GM21526 (cell line): ENCODE measurements around the gene SECISBP2.

Experiments used
- ATAC-seq: cut with Tn5 transposase; IDR thresholded peaks from one replicate; pipeline ENCODE4 v1.9.1; 2021; ENCODE audit warnings: moderate library complexity; ENCODE audit not compliant: unreplicated experiment, low FRiP score

The SECISBP2 gene

DNA sequence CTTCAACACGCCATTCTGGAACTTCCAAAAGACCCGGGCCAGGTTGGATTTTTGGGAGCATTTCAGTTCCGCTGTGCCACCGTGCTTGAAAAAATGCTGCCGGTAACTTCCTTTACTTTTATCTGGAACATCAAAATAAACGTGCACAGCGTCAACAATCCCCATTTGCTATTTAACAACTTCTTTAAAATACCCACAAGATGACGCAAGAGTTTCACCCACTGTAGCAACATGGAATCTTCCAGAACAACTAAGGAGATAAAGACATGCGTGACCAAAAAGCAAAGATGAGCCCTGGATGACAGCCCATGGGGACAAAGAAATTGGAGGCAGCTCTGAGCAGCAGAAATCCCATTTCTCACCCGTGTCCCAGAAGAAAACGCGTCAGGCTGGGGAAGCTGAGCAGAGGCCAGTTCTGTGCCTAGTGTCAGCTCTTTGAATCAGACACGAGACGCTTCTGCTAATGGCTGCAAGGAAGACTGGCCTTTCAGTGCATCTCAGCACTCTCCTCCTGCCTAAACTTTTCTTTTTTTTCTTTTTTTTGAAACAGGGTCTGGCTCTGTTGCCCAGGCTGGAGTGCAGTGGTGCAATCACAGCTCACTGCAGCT is 61.3 kb downstream of the SECISBP2 start:
- no peak for ATAC-seq

DNA sequence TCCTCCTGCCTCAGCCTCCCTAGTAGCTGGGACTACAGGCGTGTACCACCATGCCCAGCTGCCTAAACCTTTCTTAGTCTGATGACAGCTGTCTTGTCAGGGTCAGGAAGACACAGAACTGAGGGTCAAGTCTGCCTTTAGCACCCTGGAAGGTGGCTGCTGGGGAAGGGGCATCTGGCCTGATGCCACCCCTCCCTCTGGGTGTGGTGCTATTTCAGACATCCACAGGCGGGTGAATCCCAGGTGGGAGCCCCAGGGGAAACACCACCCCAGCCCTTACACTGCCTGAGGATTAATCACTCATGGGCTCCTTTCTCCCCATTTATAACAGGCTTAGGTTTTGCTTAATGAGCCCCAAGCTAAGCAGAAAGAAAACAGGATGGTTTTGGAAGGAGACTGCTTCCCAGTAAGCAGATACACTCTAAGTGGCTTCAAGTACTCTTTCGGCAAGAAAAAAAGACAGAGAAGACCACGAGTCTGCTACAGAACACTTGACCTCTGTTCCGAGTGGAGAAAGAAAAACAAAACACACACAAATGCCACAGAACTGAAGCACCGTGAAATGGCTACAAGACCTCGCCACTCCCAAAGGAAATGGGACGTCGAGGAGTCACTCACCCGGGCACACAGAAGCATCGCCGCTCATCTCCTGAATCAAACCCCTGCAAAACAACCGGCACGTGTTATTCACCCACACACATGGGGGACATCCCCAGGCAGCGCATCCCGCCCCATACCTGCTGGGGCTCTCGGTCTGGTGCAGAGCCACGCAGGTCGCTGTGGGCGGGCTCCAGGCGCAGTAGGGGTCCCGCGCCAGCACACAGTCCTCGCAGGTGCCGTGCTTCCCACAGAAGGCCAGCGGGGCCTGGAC is 62.4 kb downstream of the SECISBP2 start:
- ATAC-seq, result no peak

DNA sequence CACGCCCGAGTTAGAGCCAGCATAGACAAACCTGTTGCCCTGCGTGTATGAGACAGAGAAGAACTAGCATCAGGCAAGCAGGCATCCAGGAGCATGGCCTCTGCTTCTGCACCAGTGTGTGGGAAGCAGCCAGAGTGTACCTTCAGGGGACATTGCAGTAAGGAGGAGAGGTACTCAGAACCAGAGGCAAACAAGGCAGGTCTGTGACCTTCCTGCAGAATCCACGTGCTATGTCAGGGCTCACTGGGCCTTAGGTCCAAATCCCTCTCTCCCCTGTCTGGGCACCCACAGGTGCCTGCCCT is 63.0 kb downstream of the SECISBP2 start:
- no peak for ATAC-seq

DNA sequence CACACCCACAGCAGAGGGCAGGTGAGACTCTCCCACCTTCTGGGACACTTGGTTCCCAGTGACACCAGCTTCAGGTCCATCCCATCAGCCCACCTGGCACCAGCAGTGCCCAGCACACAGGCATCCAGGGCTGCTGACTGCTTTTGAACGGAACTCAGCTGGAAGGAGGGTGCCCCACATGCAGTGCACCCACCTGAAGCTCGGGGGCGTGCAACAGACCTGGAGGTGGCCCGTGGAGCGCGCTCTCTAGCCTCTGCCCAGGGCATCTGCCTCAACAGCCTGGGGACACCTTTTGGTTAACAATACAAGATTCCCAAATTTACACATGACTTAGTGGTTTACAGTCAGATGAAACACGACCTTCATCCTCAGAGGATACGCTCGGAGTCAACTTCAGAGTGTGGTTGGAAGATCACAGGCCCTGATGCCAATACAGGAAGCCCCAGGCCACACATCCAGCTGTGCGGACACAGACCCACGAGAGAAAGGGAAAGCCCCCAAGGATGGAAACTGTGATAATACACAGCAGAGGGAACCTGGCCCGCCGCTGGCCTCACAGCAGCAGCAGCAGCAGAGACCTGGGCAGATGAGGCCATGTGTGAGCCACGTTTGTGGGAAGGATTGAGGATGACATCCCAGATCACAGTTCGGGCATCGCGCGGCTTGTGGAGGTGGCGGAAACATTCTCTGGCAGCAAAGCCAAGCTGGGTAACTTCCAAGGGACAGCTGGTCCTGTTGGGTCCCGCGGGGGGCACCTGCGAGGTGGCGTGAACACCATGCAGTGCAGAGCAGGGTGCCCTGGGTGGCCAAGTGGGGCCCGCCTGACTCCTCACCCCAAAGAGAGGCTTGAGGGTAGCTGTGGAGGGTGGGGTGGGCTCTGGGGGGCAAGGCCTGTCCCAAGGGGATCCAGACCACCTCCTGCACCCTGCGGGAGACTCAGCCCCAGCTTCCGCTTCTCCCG is 64.0 kb downstream of the SECISBP2 start:
- no peak for ATAC-seq

DNA sequence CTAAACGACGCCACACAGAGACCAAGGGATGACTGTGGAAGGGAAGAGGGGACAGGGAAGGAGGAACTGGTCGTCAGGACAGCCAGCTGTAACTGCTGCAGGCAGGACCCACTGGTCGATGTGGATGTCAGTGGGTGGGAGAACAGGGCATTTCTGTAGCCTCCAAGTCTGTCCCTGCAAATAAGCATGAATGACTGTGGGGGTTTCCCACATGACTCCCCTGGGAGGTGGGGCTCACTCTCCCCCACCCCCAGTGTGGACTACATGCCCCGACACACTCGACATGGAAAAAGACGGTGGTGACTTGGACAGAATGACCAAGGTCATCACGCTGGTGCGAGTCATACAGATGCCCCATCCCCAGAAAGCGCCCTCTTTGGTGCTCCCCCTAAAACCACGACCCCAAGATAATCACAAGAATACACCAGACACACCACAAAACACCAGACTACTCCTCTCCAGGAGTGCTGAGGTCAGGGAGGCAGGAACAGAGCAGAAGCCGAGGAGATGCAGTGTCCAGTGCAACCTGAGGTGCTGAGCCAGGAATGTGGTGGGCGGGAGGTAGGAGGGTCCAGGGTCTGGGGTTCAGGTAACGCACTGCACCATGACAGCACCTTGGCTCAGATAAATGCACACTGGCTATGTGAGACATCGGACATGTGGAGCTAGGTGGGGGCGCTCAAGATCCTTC is 64.9 kb downstream of the SECISBP2 start:
- no peak for ATAC-seq

DNA sequence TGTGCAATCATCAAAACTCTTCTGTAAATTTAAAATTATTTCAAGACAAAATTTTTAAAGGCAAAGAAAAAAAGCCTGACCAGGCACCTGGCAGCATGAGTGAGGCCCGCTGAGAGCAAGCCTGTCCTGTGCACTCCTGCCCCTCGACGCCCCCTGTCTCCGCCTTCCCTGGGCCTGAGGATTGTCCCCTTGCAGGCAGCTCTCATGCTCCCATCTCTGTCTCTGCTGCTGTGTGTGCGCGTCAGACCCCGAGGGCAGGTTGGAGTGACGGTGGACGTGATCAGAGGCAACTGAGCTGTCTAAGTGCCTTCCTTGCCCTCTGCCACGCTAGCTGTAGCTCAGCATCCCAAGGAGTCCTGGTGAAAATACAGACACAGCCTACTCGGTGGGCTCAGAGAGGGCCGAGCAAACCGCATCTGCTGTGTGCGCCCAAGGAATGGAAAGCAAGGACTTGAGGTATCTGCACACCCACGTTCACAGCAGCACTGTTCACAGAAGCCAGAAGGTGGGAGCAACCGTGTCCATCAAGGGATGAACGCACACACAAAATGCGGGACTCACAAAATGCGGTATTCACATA is 65.5 kb downstream of the SECISBP2 start:
- ATAC-seq, result no peak

DNA sequence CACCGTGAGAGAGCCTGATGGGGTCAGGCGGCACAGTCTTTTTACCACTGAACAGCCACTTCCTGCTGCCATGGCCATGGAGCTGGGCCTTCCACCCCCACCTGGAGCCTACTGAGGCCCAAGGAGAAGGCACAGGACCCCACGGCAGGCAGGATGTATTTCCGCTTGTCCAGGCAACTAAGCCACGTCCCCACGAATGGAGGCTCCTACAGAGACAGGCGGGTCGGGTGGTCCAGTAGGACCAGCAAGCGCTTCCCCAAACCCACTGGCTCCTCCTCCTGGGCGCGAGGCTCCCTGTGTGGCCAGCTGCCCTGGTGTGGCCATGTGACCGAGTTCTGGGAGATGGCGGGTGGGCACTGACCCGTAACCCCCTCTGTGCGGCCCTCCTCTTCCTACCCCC is 66.5 kb downstream of the SECISBP2 start:
- ATAC-seq, result no peak

DNA sequence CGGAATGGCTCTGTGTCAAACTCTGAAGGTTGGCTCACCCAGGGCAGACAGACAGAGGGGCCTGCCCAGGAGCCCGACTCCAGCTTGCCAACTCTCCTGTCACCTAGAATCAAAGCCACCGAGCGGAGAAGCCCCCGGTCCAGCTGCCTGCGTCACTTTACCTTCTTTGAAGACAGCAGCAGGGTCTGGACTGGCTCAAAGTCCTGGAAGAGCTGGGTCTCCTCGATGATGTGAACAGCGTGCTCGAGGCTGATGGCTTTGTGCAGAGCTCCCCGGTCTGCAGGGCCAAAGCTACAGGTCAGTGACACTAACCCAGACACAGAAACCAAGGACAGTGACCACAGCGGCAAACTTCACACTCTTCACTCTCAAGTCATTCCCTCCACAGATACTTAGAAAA is 67.9 kb downstream of the SECISBP2 start:
- no peak for ATAC-seq

DNA sequence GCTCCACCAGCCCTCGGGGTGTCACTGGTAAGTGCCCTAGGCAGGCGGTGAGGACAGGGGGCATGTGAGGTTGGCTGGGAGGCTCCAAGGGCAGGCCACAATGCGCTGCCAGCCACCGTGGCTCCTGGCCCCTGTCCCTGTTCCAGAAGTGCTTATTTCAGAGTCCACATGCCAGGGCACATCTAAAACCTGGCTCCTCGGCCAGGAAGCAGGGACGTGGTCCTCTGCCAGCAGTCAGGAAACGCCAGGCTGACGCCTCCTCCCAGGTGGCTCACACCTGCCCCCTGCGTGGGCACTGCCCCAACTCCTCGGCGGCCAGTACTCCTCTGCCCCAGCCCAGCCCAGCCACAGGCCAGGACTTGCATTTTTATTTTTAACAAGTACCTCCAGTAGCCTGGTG is 68.5 kb downstream of the SECISBP2 start:
- no peak for ATAC-seq

DNA sequence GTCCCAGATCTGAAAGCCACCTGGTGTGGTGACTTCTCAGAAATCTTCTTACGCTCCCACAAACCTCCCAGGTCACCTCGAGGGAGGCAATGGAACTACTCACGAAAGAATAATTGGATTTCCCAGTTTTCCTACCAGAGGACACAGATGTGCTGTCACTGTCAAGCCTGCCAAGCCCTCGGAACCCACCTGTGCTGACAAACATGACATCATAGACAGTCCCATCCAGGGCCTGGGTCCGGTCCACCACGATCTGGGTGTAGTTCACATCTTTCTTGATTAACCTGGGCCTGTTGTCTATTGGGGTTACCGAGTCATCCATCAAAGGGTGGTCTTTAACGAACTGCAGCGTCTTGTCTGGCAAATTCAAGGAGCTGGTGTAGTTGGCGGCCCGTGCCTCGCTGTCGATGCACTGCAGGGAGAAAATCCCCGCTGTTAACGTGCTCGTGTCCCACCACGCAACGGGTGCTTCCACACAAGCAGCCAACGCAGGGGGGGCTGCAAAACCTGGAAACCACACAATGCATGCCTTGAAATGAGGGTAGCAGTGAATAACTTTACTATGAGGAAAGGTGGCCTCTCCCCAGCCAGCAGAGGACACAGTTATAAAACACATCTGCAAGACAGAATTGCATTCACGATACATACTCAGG is 69.0 kb downstream of the SECISBP2 start:
- ATAC-seq, result no peak

DNA sequence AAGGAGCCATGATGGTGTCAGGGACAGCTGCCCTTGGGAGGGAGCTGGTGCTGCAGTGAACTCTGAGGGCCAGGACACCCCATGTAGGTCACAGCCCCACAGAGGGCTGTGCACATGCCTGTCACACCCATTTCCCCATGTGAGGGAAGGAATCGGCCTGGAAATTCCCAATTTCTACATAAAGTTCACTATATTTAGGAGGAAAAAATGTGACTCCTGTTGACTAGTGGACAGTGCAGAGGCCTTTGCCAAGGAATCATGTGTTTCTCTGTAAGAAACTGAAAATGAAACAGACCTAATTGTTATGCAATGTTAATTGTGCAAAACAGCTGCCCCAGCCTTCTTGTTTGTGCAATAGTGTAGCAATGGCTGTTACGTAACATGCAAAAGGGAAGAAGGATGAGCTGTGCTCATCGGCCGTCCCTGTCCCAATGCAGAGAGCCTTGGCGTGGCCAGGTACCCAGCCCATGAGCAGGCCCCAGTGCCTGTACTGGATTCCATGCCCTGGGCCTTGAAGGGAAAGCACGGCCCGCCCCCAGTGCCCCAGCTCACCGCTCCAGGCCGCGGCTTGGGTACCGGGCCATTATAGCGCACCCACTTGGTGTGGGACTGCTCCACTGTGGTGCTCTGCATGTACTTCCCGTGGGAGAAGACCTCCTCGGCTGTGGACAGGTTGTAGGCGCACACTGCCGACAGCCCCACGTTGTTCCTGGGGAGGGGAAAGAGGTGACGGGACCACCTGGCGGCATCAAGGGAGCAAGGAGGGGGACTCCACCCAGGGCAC is 70.0 kb downstream of the SECISBP2 start:
- no peak for ATAC-seq

DNA sequence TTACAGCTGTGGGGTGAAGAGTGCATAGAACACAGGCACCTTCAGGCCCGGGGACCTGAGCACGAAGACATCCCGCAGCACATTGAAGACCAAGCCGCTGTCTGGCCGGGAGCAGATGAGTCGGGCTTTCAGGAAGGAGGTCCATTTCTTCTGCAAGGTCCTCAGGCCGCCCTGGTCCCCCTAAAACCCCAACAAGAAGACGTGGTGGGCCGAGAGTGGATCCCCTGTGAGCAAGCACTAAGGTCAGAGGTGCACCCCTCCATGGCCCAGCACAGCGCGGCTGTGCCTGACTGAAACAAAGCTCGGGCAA is 70.5 kb downstream of the SECISBP2 start:
- ATAC-seq, result no peak

DNA sequence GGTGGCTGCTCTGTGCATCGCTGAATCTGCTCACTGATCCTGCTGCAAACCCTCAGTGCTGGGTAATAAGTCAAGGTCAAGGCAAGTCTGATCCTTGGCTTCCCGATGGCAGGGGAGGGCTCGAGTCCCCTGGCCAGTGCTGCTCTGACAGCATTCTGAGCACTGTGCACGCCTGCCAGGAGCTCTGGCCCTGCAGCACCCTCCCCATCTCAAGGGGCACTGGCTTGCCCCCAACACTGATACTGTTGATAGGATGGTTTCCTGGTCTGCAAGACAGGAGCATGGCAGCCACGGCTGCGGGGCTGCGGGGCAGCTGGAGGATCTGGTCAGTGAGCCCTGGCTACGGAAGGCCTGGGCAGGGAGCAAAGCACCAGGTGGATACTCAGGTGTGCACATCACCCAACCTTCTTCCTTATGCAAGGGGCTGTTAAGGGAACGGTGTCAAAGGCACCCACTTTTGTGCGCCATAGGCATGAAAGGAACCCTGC is 71.8 kb downstream of the SECISBP2 start:
- no peak for ATAC-seq

DNA sequence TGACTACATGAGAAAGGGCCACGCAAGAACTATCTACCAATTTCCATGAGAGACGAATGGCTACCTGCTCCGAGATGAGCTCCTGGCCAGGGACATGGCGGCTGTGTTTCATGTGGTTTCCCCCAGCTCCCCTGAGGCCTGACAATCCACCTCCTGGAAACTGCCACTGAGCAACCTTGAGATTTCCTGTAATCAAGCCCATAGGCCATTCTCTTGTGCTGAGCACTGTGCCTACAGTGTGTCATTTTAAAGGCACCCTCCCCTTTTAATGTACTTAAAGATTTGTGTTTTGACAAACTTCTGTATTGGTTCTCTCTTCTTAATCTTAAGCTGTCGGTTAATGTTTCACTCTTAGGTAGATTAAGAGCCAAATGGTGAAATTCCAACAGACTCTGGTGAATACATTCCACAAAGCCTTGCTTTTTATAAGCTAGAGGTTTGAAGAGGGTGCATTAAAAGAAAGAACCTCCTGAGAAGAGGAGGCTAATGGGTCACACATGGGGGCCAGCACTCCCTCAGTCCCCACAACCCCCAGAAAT is 72.3 kb downstream of the SECISBP2 start:
- ATAC-seq, result no peak

DNA sequence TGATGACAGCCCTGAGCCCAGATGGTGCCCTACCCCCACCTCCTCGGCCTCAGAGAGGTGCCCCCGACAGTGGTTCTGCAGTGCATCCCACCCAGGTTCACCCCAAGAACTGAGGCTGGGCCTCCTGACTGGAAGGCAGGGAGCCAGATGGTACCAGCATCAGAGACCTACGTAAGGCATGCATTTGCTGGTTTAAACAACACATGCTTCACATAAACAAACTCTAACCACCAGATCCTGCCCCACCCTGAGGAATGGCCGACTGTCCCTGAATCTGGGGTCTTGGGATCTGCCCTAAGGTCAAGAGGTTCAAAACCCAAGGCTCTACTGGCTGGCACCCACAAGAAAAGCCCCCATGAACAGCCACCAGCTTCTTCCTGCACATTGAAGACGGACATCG is 73.3 kb downstream of the SECISBP2 start:
- no peak for ATAC-seq

DNA sequence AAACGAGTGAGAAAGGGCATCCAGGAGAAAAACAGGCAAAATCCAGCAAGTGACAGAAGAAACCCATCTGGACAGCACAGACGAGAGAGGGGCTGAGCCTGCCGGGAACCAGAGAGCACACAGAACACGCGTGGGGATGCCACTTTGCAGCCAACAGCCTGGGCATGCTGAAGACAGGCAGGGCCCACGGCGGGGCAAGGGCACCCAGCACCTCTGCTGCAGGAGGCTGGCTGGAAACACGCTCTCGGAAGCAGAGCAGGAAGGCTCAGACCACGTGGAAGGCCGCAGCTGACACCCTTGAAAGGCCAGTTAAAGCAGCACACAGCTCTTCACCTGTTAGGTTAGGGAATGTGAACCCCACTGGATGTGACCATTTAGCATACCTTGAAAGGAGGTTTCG is 76.1 kb downstream of the SECISBP2 start:
- no peak for ATAC-seq

DNA sequence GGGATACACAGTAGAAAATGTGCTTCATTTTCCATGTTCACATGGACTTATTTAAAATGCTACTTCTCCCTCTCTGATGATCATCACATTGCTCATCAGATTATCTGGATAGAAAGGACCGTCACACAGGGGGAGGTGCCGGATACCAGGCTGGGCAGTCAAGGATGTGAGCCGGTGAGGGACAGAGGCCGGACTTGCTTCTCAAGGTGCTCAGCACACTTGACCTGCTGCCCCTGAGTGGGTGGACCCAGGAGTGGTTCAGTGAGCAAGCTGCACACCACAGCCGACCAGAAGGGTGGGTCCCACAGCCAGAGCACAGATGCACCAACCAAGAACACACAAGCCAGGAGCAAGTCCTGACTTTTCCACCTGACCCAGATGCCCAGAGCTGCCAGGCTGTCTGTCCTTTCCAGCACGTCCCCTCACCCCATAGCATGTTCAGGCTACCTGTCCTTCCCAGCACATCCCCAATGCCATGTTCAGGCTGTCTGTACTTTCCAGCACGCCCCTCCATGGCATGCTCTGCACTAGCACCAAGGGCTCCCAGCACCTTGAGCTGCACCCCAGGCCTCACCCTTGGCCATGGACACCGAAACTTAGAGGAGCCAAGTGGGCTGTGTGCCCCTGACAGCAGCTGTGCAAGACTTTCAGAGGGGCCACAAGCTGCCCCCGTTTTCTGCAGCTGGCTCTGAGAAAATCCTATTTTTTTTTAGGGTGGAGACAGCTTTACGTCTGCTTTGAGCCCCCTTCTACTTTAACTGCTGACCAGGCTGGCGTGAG is 77.8 kb downstream of the SECISBP2 start:
- ATAC-seq, result no peak

DNA sequence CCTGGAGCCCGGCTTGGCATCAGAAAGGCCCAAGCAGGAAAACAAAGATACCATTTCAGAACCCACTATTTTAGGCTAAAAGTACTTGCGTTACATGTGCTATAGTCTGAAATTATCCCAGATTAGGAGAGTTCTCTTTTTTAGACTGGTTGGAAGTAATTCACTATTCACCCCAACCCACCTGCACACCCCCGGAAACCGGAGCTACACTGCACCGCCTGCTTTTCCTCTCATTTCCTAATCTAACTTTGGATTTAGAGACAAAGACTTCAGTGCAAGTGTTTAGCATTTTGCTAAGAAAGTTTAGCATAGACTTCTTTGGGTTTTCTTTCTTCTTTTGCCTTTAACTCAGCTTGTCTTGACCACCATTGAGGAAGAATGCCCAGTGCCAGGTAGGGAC is 79.2 kb downstream of the SECISBP2 start:
- no peak for ATAC-seq
